Activated naive CD8-positive, alpha-beta T cell treated with anti-CD3 and anti-CD28 coated beads, Interleukin-2, amount 50 U/mL, for 24 hours (primary cell): ENCODE results near the gene NTSR1.
A peak's percentile ranks its signal among the peaks of the same experiment; 100 is the strongest.

ENCODE experiments used
- ATAC-seq: fragments of 150-1000 bp; cut with Tn5 transposase; one replicate; pipeline ENCODE4 v1.10.0; 2021
- DNase-seq: peaks from one replicate; pipeline ENCODE4 v3.0.0; 2021
- H3K27ac Mint-ChIP-seq: one replicate; pipeline ENCODE4 v1.8.0; 2021; ENCODE audit warnings: mild to moderate bottlenecking, mixed read lengths
- H3K27me3 Mint-ChIP-seq: one replicate; pipeline ENCODE4 v1.8.0; 2021; ENCODE audit warnings: mixed read lengths
- H3K36me3 Mint-ChIP-seq: one replicate; pipeline ENCODE4 v1.8.0; 2021; ENCODE audit warnings: low read depth, mixed read lengths
- H3K4me1 Mint-ChIP-seq: one replicate; pipeline ENCODE4 v1.8.0; 2021; ENCODE audit warnings: mixed read lengths
- H3K4me3 Mint-ChIP-seq: one replicate; pipeline ENCODE4 v1.8.0; 2021; ENCODE audit warnings: mild to moderate bottlenecking, moderate library complexity, mixed read lengths
- H3K9me3 Mint-ChIP-seq: one replicate; pipeline ENCODE4 v1.8.0; 2021; ENCODE audit warnings: mixed read lengths

NTSR1 gene

GRCh38 chr20:62667530-62668440 is 40.9 kb upstream of the NTSR1 start:
- H3K36me3 Mint-ChIP-seq: peaks cover 29% of the 10 kb centered on the region
- H3K4me3 Mint-ChIP-seq: no peak overlapping the region
- no peak for DNase-seq
- H3K27me3 Mint-ChIP-seq: no peaks in the 10 kb centered on the region
- H3K4me1 Mint-ChIP-seq: no peaks in the 10 kb centered on the region
- no peak for ATAC-seq
- H3K27ac Mint-ChIP-seq: no peak overlapping the region
- no peaks in the 10 kb centered on the region for H3K9me3 Mint-ChIP-seq

GRCh38 chr20:62668441-62669027 is 40.1 kb upstream of the NTSR1 start:
- Mint-ChIP-seq H3K4me1 (no peaks in the 10 kb centered on the region), H3K27me3 (no peaks in the 10 kb centered on the region), H3K4me3 (no peak overlapping the region), H3K36me3 (peaks cover 26% of the 10 kb centered on the region), H3K27ac (no peak overlapping the region), H3K9me3 (no peaks in the 10 kb centered on the region)
- ATAC-seq (no peak), DNase-seq (peak; percentile 32)

- DNase-seq: no peak
- H3K4me3 Mint-ChIP-seq: no peak overlapping the region
- H3K4me1 Mint-ChIP-seq: no peaks in the 10 kb centered on the region
- H3K27me3 Mint-ChIP-seq: no peaks in the 10 kb centered on the region
- H3K27ac Mint-ChIP-seq: no peak overlapping the region
- no peak for ATAC-seq
- peaks cover 26% of the 10 kb centered on the region for H3K36me3 Mint-ChIP-seq
- H3K9me3 Mint-ChIP-seq: no peaks in the 10 kb centered on the region
Observed at GRCh38 chr20:62669249-62669648, 39.4 kb upstream of the NTSR1 start.

GRCh38 chr20:62670156-62670555 is 38.5 kb upstream of the NTSR1 start:
- H3K4me1 Mint-ChIP-seq: no peaks in the 10 kb centered on the region
- no peak overlapping the region for H3K27ac Mint-ChIP-seq
- ATAC-seq (no peak), DNase-seq (no peak)
- no peaks in the 10 kb centered on the region for H3K27me3 Mint-ChIP-seq
- no peaks in the 10 kb centered on the region for H3K9me3 Mint-ChIP-seq
- H3K36me3 Mint-ChIP-seq: peaks cover 24% of the 10 kb centered on the region
- H3K4me3 Mint-ChIP-seq: no peak overlapping the region

GRCh38 chr20:62670998-62671397 is 37.6 kb upstream of the NTSR1 start:
- peaks cover 24% of the 10 kb centered on the region for H3K36me3 Mint-ChIP-seq

GRCh38 chr20:62671765-62672164 is 36.9 kb upstream of the NTSR1 start:
- H3K9me3 Mint-ChIP-seq: no peaks in the 10 kb centered on the region
- H3K27ac Mint-ChIP-seq: no peak overlapping the region

More at GRCh38 chr20:62670998-62671397, 37.6 kb upstream of the NTSR1 start:
- no peaks in the 10 kb centered on the region for H3K9me3 Mint-ChIP-seq
- DNase-seq (no peak), ATAC-seq (no peak)
- H3K4me3 Mint-ChIP-seq: no peak overlapping the region
- no peaks in the 10 kb centered on the region for H3K4me1 Mint-ChIP-seq
- H3K27ac Mint-ChIP-seq: no peak overlapping the region
- H3K27me3 Mint-ChIP-seq: no peaks in the 10 kb centered on the region

GRCh38 chr20:62674370-62674769 is 34.3 kb upstream of the NTSR1 start:
- ATAC-seq: no peak

More at GRCh38 chr20:62671765-62672164, 36.9 kb upstream of the NTSR1 start:
- Mint-ChIP-seq H3K27me3 (no peaks in the 10 kb centered on the region), H3K36me3 (peaks cover 24% of the 10 kb centered on the region), H3K4me1 (no peaks in the 10 kb centered on the region), H3K4me3 (no peak overlapping the region)
- DNase-seq: no peak
- no peak for ATAC-seq

GRCh38 chr20:62675156-62675876 is 33.3 kb upstream of the NTSR1 start:
- DNase-seq: no peak
- no peak overlapping the region for H3K27ac Mint-ChIP-seq
- no peaks in the 10 kb centered on the region for H3K27me3 Mint-ChIP-seq
- no peak for ATAC-seq
- H3K9me3 Mint-ChIP-seq: peaks cover 6% of the 10 kb centered on the region
- H3K36me3 Mint-ChIP-seq: peaks cover 10% of the 10 kb centered on the region
- no peaks in the 10 kb centered on the region for H3K4me1 Mint-ChIP-seq
- H3K4me3 Mint-ChIP-seq: no peak overlapping the region

More at GRCh38 chr20:62674370-62674769, 34.3 kb upstream of the NTSR1 start:
- Mint-ChIP-seq H3K9me3 (no peaks in the 10 kb centered on the region), H3K4me3 (no peak overlapping the region), H3K4me1 (no peaks in the 10 kb centered on the region), H3K36me3 (peaks cover 16% of the 10 kb centered on the region), H3K27me3 (no peaks in the 10 kb centered on the region), H3K27ac (no peak overlapping the region)
- DNase-seq: no peak

- ATAC-seq (no peak), DNase-seq (no peak)
- Mint-ChIP-seq H3K4me1 (no peaks in the 10 kb centered on the region), H3K4me3 (no peak overlapping the region), H3K27ac (no peak overlapping the region), H3K36me3 (peaks cover 10% of the 10 kb centered on the region), H3K27me3 (no peaks in the 10 kb centered on the region), H3K9me3 (peaks cover 6% of the 10 kb centered on the region)
Observed at GRCh38 chr20:62675877-62676260, 32.8 kb upstream of the NTSR1 start.

- Mint-ChIP-seq H3K4me1 (no peaks in the 10 kb centered on the region), H3K36me3 (peaks cover 6% of the 10 kb centered on the region), H3K27ac (no peak overlapping the region), H3K27me3 (no peaks in the 10 kb centered on the region), H3K4me3 (no peak overlapping the region), H3K9me3 (peaks cover 6% of the 10 kb centered on the region)
- DNase-seq (no peak), ATAC-seq (no peak)
Observed at GRCh38 chr20:62676976-62677375, 31.7 kb upstream of the NTSR1 start.

- no peaks in the 10 kb centered on the region for H3K4me1 Mint-ChIP-seq
- H3K9me3 Mint-ChIP-seq: peaks cover 6% of the 10 kb centered on the region
- H3K4me3 Mint-ChIP-seq: no peak overlapping the region
- no peaks in the 10 kb centered on the region for H3K27me3 Mint-ChIP-seq
- H3K27ac Mint-ChIP-seq: no peak overlapping the region
- ATAC-seq (no peak), DNase-seq (no peak)
- no peaks in the 10 kb centered on the region for H3K36me3 Mint-ChIP-seq
Observed at GRCh38 chr20:62677678-62678077, 31.0 kb upstream of the NTSR1 start.

GRCh38 chr20:62678553-62678952 is 30.1 kb upstream of the NTSR1 start:
- peaks cover 6% of the 10 kb centered on the region for H3K9me3 Mint-ChIP-seq
- H3K27ac Mint-ChIP-seq: no peak overlapping the region
- H3K4me1 Mint-ChIP-seq: no peaks in the 10 kb centered on the region
- ATAC-seq: no peak
- H3K4me3 Mint-ChIP-seq: no peak overlapping the region
- H3K27me3 Mint-ChIP-seq: no peaks in the 10 kb centered on the region
- no peaks in the 10 kb centered on the region for H3K36me3 Mint-ChIP-seq
- no peak for DNase-seq

GRCh38 chr20:62679978-62680589 is 28.6 kb upstream of the NTSR1 start:
- no peak overlapping the region for H3K27ac Mint-ChIP-seq
- H3K36me3 Mint-ChIP-seq: no peaks in the 10 kb centered on the region
- ATAC-seq: no peak
- DNase-seq: no peak
- H3K9me3 Mint-ChIP-seq: peaks cover 6% of the 10 kb centered on the region
- no peaks in the 10 kb centered on the region for H3K4me1 Mint-ChIP-seq
- peaks cover 2% of the 10 kb centered on the region for H3K27me3 Mint-ChIP-seq
- no peak overlapping the region for H3K4me3 Mint-ChIP-seq

GRCh38 chr20:62682912-62683517 is 25.6 kb upstream of the NTSR1 start:
- Mint-ChIP-seq H3K27me3 (peaks cover 7% of the 10 kb centered on the region), H3K27ac (no peak overlapping the region), H3K4me3 (no peak overlapping the region), H3K4me1 (peaks cover 6% of the 10 kb centered on the region), H3K9me3 (peaks cover 6% of the 10 kb centered on the region), H3K36me3 (no peaks in the 10 kb centered on the region)
- no peak for DNase-seq
- ATAC-seq: no peak
